ENCODE measurements around the gene SLC37A3. TPM values are rescaled to one million over a fixed set of nuclear protein-coding genes. Genes with fewer than 3 reads are reported as not detected.

SLC37A3 gene
- total RNA-seq, 1 donor from 2014 or later = 71.0 TPM

- Histone ChIP-seq H4K20me1 (ENCODE audit: insufficient read depth, low read length) (no peaks in the 10 kb centered on the region), H3K36me3 (ENCODE audit: insufficient read depth, low read length) (no peaks in the 10 kb centered on the region), H3K79me2 (ENCODE audit: insufficient read depth, low read length) (no peaks in the 10 kb centered on the region), H3K4me3 (ENCODE audit: insufficient read depth, low read depth, low read length) (peak overlapping the region; percentile 11), H3K9me3 (ENCODE audit: insufficient read depth, low read depth, low read length) (no peaks in the 10 kb centered on the region), H2AFZ (ENCODE audit: low read depth, low read length) (peak overlapping the region; percentile 59), H3K27ac (ENCODE audit: low read depth, low read length) (peak overlapping the region; percentile 53), H3K9ac (ENCODE audit: low read length) (peak overlapping the region; percentile 35), H3K4me1 (ENCODE audit: insufficient read depth, low read length) (peaks cover 13% of the 10 kb centered on the region), H3K27me3 (ENCODE audit: insufficient read depth, low read length) (no peaks in the 10 kb centered on the region), H3K4me2 (ENCODE audit: low read length) (peak overlapping the region; percentile 80)
- H3K9me3 Mint-ChIP-seq (ENCODE audit: unreplicated experiment) = peaks cover 22% of the 10 kb centered on the region
- H3K4me3 Mint-ChIP-seq (ENCODE audit: unreplicated experiment) = no peak overlapping the region
- H3K36me3 Mint-ChIP-seq (ENCODE audit: low read depth, unreplicated experiment) = peaks cover 12% of the 10 kb centered on the region
- TF ChIP-seq CTCF (IDR thresholded peaks at IDR 0.05; ENCODE audit: insufficient read depth, low read depth, low read length) = no peak
- no peak for TF ChIP-seq EZH2 (IDR thresholded peaks at IDR 0.05; ENCODE audit: insufficient read depth, low read length)
- H3K4me1 Mint-ChIP-seq (ENCODE audit: low read depth, unreplicated experiment) = peaks cover 24% of the 10 kb centered on the region
- FAIRE-seq = no peak
- H3K27me3 Mint-ChIP-seq (ENCODE audit: low read depth, unreplicated experiment) = no peaks in the 10 kb centered on the region
- DNase-seq (ENCODE audit: low read depth) = peak; percentile 78
- peak overlapping the region; percentile 83 for H3K27ac Mint-ChIP-seq (ENCODE audit: unreplicated experiment)
These were observed 82.1 kb downstream of the SLC37A3 start for GRCh38 chr7:140316165-140316661.

- peak overlapping the region; percentile 83 for H3K27ac Mint-ChIP-seq (ENCODE audit: unreplicated experiment)
- Histone ChIP-seq H3K4me2 (ENCODE audit: low read length) (peak overlapping the region; percentile 80), H3K27ac (ENCODE audit: low read depth, low read length) (no peak overlapping the region), H3K79me2 (ENCODE audit: insufficient read depth, low read length) (no peaks in the 10 kb centered on the region), H3K4me3 (ENCODE audit: insufficient read depth, low read depth, low read length) (no peak overlapping the region), H2AFZ (ENCODE audit: low read depth, low read length) (peak overlapping the region; percentile 59), H3K9ac (ENCODE audit: low read length) (peak overlapping the region; percentile 35), H3K27me3 (ENCODE audit: insufficient read depth, low read length) (no peaks in the 10 kb centered on the region), H3K4me1 (ENCODE audit: insufficient read depth, low read length) (peaks cover 13% of the 10 kb centered on the region), H4K20me1 (ENCODE audit: insufficient read depth, low read length) (no peaks in the 10 kb centered on the region), H3K9me3 (ENCODE audit: insufficient read depth, low read depth, low read length) (no peaks in the 10 kb centered on the region), H3K36me3 (ENCODE audit: insufficient read depth, low read length) (no peaks in the 10 kb centered on the region)
- H3K4me3 Mint-ChIP-seq (ENCODE audit: unreplicated experiment) = peak overlapping the region; percentile 9
- H3K36me3 Mint-ChIP-seq (ENCODE audit: low read depth, unreplicated experiment) = peaks cover 12% of the 10 kb centered on the region
- no peaks in the 10 kb centered on the region for H3K27me3 Mint-ChIP-seq (ENCODE audit: low read depth, unreplicated experiment)
- no peak for TF ChIP-seq EZH2 (IDR thresholded peaks at IDR 0.05; ENCODE audit: insufficient read depth, low read length)
- TF ChIP-seq CTCF (IDR thresholded peaks at IDR 0.05; ENCODE audit: insufficient read depth, low read depth, low read length) = no peak
- H3K4me1 Mint-ChIP-seq (ENCODE audit: low read depth, unreplicated experiment) = peaks cover 24% of the 10 kb centered on the region
- H3K9me3 Mint-ChIP-seq (ENCODE audit: unreplicated experiment) = peaks cover 22% of the 10 kb centered on the region
- FAIRE-seq = no peak
- DNase-seq (ENCODE audit: low read depth) = no peak
These were observed 82.7 kb downstream of the SLC37A3 start for GRCh38 chr7:140315498-140316164.
